GM12878 (cell line): ENCODE results near the gene OSM. TPM values are rescaled to one million over a fixed set of nuclear protein-coding genes. Genes with fewer than 3 reads are reported as not detected.

Experiments used
- ATAC-seq: fragments of 200-7000 bp; cut with Tn5 transposase; 3 replicates; pipeline ENCODE4 v1.9.1; 2020; ENCODE audit warnings: mild to moderate bottlenecking, moderate library complexity
- BruUV-seq: library from RNA; stranded (reverse); fragments of 400-500 nt; replicated peaks from 2 replicates; lab custom pipeline; 2021; lab: Mats Ljungman, UMichigan
- CTCF ChIA-PET: fragments of 300-600 bp; sonication (Branson Sonifier 250); formaldehyde crosslinking; extraction: SDS; loops from one replicate; lab custom pipeline; 2021; ENCODE audit warnings: inconsistent platforms; lab: Yijun Ruan, JAX
- POLR2A ChIA-PET: fragments of 350-600 bp; formaldehyde crosslinking; extraction: SDS; loops from one replicate; lab custom pipeline; 2021; ENCODE audit warnings: inconsistent platforms; lab: Charles Lee
- RAD21 ChIA-PET: fragments of 300-600 bp; sonication (Branson Sonifier 250); formaldehyde crosslinking; loops from one replicate; lab custom pipeline; 2023; ENCODE audit warnings: antibody characterized with exemption; ENCODE audit not compliant: unreplicated experiment; lab: Charles Lee
- SMC1A ChIA-PET: fragments of 300-600 bp; sonication (Branson Sonifier 250); formaldehyde crosslinking; loops from one replicate; lab custom pipeline; 2023; ENCODE audit not compliant: unreplicated experiment, uncharacterized antibody; lab: Charles Lee
- DNase-seq: peaks from one replicate; pipeline ENCODE4 v3.0.0-alpha.2; 2011; ENCODE audit warnings: low read depth, low spot score
- FAIRE-seq: peaks from 3 replicates; lab custom pipeline; 2011; peaks lifted over from hg19 to GRCh38; lab: Jason Lieb, UNC
- H2AFZ ChIP-seq: 2 replicates; pipeline ENCODE4 v1.6.0; 2011; ENCODE audit warnings: low read depth, low read length, control low read depth; ENCODE audit not compliant: control insufficient read depth
- H3K27ac ChIP-seq: 2 replicates; pipeline ENCODE4 v1.5.1; 2011; ENCODE audit warnings: control low read depth; ENCODE audit not compliant: control insufficient read depth, insufficient read depth
- H3K27me3 ChIP-seq, 2 experiments: replicated peaks in 1 of 2; 2 replicates each; pipeline versions ENCODE4 v1.6.0 to v1.6.1; 2011; ENCODE audit warnings: low read length in 1 of 2; ENCODE audit not compliant: control insufficient read depth in 2 of 2, insufficient read depth in 2 of 2
- H3K36me3 ChIP-seq, 2 experiments: 2 replicates each; pipeline ENCODE4 v1.5.1; 2011; ENCODE audit warnings: low read length in 1 of 2; ENCODE audit not compliant: control insufficient read depth in 2 of 2, insufficient read depth in 2 of 2
- H3K4me1 ChIP-seq: 2 replicates; pipeline ENCODE4 v1.6.1; 2011; ENCODE audit warnings: mild to moderate bottlenecking, low read length, moderate library complexity, mixed read lengths; ENCODE audit not compliant: control insufficient read depth, insufficient read depth
- H3K4me2 ChIP-seq: 2 replicates; pipeline ENCODE4 v1.6.0; 2011; ENCODE audit warnings: control low read depth; ENCODE audit not compliant: control insufficient read depth, insufficient read depth
- H3K4me3 ChIP-seq: fragments of 200-600 bp; sonication (generic); 2 replicates; pipeline ENCODE4 v1.5.1; 2016
- H3K79me2 ChIP-seq: 2 replicates; pipeline ENCODE4 v1.6.0; 2011; ENCODE audit warnings: low read length; ENCODE audit not compliant: control insufficient read depth, insufficient read depth
- H3K9ac ChIP-seq: 2 replicates; pipeline ENCODE4 v1.8.0; 2011; ENCODE audit warnings: low read length, control low read depth, mixed read lengths; ENCODE audit not compliant: control insufficient read depth, insufficient read depth
- H3K9me3 ChIP-seq: replicated peaks from 3 replicates; pipeline ENCODE4 v1.5.1; 2011; ENCODE audit warnings: mild to moderate bottlenecking, low read length; ENCODE audit not compliant: control insufficient read depth, insufficient read depth
- H4K20me1 ChIP-seq: 2 replicates; pipeline ENCODE4 v1.6.0; 2011; ENCODE audit not compliant: control insufficient read depth, insufficient read depth
- ATF7 ChIP-seq: fragments of 450-650 bp; IDR thresholded peaks from 2 replicates; pipeline ENCODE4 v1.6.1; 2016; ENCODE audit warnings: low read depth, mild to moderate bottlenecking
- BMI1 ChIP-seq: fragments of 450-650 bp; IDR thresholded peaks from 2 replicates; pipeline ENCODE4 v1.6.1; 2016; ENCODE audit warnings: mild to moderate bottlenecking, moderate library complexity, borderline replicate concordance
- CBX3 ChIP-seq: fragments of 200-600 bp; sonication (generic); IDR thresholded peaks from 2 replicates; pipeline ENCODE4 v1.6.1; 2016; ENCODE audit warnings: low read depth, borderline replicate concordance
- CEBPB ChIP-seq, 2 experiments: fragments of 150-350 bp in 1 of 2; IDR thresholded peaks; 2 replicates each; pipeline ENCODE4 v1.6.1; 2012 to 2014; ENCODE audit warnings: low read depth in 2 of 2, low read length in 2 of 2, borderline replicate concordance in 1 of 2, inconsistent platforms in 1 of 2
- CHD1 ChIP-seq: IDR thresholded peaks from 2 replicates; pipeline ENCODE4 v1.6.1; 2012; ENCODE audit warnings: low read depth, low read length, improper control_type of control experiment
- EED ChIP-seq: sonication (generic); IDR thresholded peaks from 2 replicates; pipeline ENCODE4 v1.6.1; 2016; ENCODE audit warnings: antibody characterized with exemption, low read depth
- EP300 ChIP-seq, 2 experiments: fragments of 150-350 bp in 1 of 2; IDR thresholded peaks; 2 replicates each; pipeline ENCODE4 v1.6.1; 2011 to 2012; ENCODE audit warnings: low read depth in 2 of 2, low read length in 2 of 2, borderline replicate concordance in 1 of 2, improper control_type of control experiment in 1 of 2, inconsistent platforms in 1 of 2; ENCODE audit not compliant: control insufficient read depth in 1 of 2
- GABPA ChIP-seq: IDR thresholded peaks from 2 replicates; pipeline ENCODE4 v1.6.1; 2014; ENCODE audit warnings: antibody characterized with exemption, low read depth, mild to moderate bottlenecking, inconsistent platforms
- MYC ChIP-seq: IDR thresholded peaks from 2 replicates; pipeline ENCODE4 v1.6.1; 2011; ENCODE audit warnings: mild to moderate bottlenecking, low read length, moderate library complexity, inconsistent platforms; ENCODE audit not compliant: insufficient read depth, insufficient replicate concordance, insufficient read length, severe bottlenecking
- NFIC ChIP-seq: IDR thresholded peaks from 2 replicates; pipeline ENCODE4 v1.6.1; 2012; ENCODE audit warnings: low read depth, mild to moderate bottlenecking, inconsistent platforms, low read length, moderate library complexity
- RAD21 ChIP-seq: IDR thresholded peaks from 2 replicates; pipeline ENCODE4 v1.6.1; 2011; ENCODE audit warnings: mild to moderate bottlenecking, low read depth, low read length, moderate library complexity; ENCODE audit not compliant: insufficient read depth
- RBBP5 ChIP-seq: fragments of 200-600 bp; sonication (generic); conservative IDR thresholded peaks from 2 replicates; pipeline ENCODE4 v1.6.1; 2016
- SREBF1 ChIP-seq: IDR thresholded peaks from 2 replicates; pipeline ENCODE4 v1.6.1; 2012; ENCODE audit warnings: mild to moderate bottlenecking, low read length
- USF1 ChIP-seq: IDR thresholded peaks from 2 replicates; pipeline ENCODE4 v1.6.1; 2011; ENCODE audit warnings: borderline replicate concordance, low read depth, mild to moderate bottlenecking, moderate library complexity, mixed read lengths, low read length; ENCODE audit not compliant: insufficient read depth; ENCODE audit errors: extremely low read length
- YY1 ChIP-seq: IDR thresholded peaks from 2 replicates; pipeline ENCODE4 v1.6.1; 2011; ENCODE audit warnings: low read depth, mild to moderate bottlenecking, low read length
- ZNF217 ChIP-seq: fragments of 450-650 bp; IDR thresholded peaks from 2 replicates; pipeline ENCODE4 v1.6.1; 2017; ENCODE audit warnings: antibody characterized with exemption, mild to moderate bottlenecking
- WGBS: methylation state at CpG from one replicate; pipeline ENCODE4 v1.1.6; 2016; ENCODE audit warnings: low lambda C conversion rate; ENCODE audit not compliant: insufficient replicate concordance, insufficient coverage; ENCODE audit errors: missing lambda C conversion rate; 5-methylcytosine and 5-hydroxymethylcytosine counted together
- in situ Hi-C: fragments of 300-500 bp; cut with MboI; formaldehyde crosslinking; loops from 9 replicates; pipeline ENCODE4 v1.14.3; 2018; ENCODE audit warnings: mixed read lengths
- intact Hi-C: fragments of 100-400 bp; cut with micrococcal nuclease; formaldehyde crosslinking; loops from one replicate; pipeline ENCODE4 v1.14.2; 2022; ENCODE audit not compliant: unreplicated experiment
- polyA plus RNA-seq, 11 experiments: library from polyadenylated mRNA; depleted of rRNA in 4 of 11; unstranded in 6 of 11; stranded (reverse) in 5 of 11; fragments of >200 nt; fragmentation: Nextera tagmentation in 4 of 11; fragmentation: Illumina TruSeq in 1 of 11; extraction: Ambion mirVana in 4 of 11; extraction: Trizol in 1 of 11; gene quantifications; 1 replicate in 1 of 11; 2 replicates in 10 of 11; pipeline versions ENCODE4 v1.2.1 to v1.2.3, GENCODE V29; 2011 to 2016; ENCODE audit warnings: inconsistent platforms in 2 of 11, missing spikeins in 2 of 11, low read depth in 1 of 11
- total RNA-seq, 4 experiments: library from RNA; depleted of rRNA in 3 of 4; stranded (reverse); fragments of >200 nt in 3 of 4; fragmentation: Illumina TruSeq in 1 of 4; extraction: Trizol in 1 of 4; gene quantifications; 2 replicates each; pipeline versions ENCODE4 v1.2.1 to v1.2.3, GENCODE V29; 2013 to 2021

The OSM gene
- total and polyA plus RNA-seq, 10 of the 15 experiments (the other 5 are each of a cell fraction or from before 2014, with no cell fraction given), result 0.06 to 1.4 (median 0.59) TPM

DNA sequence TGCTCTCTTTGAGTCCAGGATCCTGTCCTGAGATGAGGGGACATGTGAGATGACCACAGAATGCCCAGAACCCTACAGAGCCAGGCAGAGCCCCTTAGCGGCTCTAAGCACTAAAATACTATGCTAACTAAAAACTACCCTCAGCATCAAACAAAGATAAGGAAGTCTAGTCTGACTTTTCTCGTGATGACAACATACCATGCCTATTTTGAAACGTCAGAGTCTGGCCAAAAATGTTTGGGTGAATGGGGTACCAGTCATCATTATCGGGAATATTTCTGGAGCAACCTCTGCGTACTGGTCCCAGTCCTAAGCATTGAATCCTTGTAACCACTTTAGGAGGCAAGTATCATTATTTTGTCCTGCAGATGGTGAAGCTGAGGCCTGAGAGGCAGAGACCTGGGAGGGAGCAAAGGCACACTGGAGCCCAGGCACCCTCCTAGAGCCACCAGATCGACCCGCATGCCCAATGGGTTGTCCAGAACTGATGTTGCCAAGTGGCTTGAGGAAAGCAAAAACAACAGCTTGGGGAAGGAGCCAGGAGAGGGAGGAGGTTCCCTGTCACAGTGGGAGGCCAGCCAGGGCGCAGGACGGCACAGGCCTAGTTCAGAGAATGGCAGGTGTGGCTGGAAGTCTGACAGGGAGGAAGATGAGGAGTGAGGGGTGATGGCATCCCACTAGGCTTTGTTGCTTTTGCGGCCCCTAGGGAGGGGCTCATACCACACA lies 7.2 kb upstream of the OSM start (continued):
- no peak for TF ChIP-seq EED
- TF ChIP-seq RBBP5, result no peak

DNA sequence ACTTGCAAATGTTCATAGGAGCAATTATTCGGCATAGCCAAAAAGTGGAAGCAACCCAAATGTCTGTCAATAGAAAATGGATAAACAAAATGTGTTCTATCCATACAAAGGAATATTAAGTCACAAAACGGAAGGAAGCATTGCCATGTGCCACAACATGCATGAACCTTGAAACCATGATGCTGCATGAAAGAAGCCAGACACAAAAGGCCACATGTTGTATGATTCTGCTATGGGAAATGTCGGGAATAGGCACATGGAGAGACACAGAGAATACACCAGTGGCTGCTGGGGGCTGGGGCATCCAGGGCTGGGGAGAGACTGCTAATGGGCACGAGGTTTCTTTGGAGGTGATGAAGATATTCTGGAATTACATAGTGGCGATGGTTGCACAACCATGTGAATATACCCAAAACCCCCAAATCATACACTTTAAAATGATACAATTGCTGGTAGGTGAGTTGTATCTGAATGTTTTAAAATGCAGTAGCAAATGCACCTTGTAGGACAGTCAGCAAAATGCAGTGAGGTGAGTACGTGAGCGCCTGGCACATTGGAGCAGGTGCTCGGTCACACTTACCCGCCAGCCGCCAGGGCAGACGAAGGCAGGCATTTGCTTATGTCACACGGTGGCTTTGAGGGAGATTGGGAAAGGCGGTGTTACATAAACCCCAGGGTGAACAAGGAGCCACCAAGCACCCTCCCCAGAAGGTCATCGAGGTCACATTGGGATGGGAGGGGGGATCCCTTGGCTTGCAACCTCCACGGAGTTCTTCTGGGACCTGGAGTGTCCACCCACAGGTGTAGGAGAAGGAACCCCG lies 6.3 kb upstream of the OSM start:
- no peaks in the 10 kb centered on the region for H3K36me3 ChIP-seq
- DNase-seq (no peak), ATAC-seq (no peak), FAIRE-seq (no peak)
- 79% methylated on average over 16 of the region's 16 CpGs for WGBS
- RAD21 ChIA-PET, result no interaction called here
- H4K20me1 ChIP-seq, result no peaks in the 10 kb centered on the region
- no peaks in the 10 kb centered on the region for H3K27me3 ChIP-seq
- no peak overlapping the region for H3K27ac ChIP-seq
- no TSS peak for BruUV-seq
- POLR2A ChIA-PET, result no interaction called here
- no peaks in the 10 kb centered on the region for H3K9me3 ChIP-seq
- peaks cover 2% of the 10 kb centered on the region for H3K4me1 ChIP-seq
- H3K4me2 ChIP-seq, result no peak overlapping the region
- no peak overlapping the region for H3K9ac ChIP-seq
- in situ Hi-C loops, result no loop called here
- CTCF ChIA-PET, result no interaction called here
- TF ChIP-seq SREBF1 (no peak), CEBPB (IDR thresholded peaks at IDR 0.05; ENCODE audit: borderline replicate concordance in 1 of 2, low read depth in 2 of 2, low read length in 2 of 2) (no peak), BMI1 (no peak), MYC (no peak), ZNF217 (no peak), RAD21 (no peak), USF1 (no peak), GABPA (no peak), CBX3 (no peak), CHD1 (no peak), ATF7 (no peak), EP300 (IDR thresholded peaks at IDR 0.05; ENCODE audit: borderline replicate concordance in 1 of 2, control insufficient read depth in 1 of 2, low read depth in 2 of 2, low read length in 2 of 2) (no peak), YY1 (no peak), NFIC (no peak)
- no peak overlapping the region for H3K4me3 ChIP-seq
- SMC1A ChIA-PET, result no interaction called here
- no peak overlapping the region for H2AFZ ChIP-seq
- intact Hi-C loops, result no loop called here
- no peaks in the 10 kb centered on the region; the same call in 1 of the 2 replicates for H3K79me2 ChIP-seq
